GM23338 (cell line): ENCODE data around the gene AMBRA1. TPM values are rescaled to one million over a fixed set of nuclear protein-coding genes. Genes with fewer than 3 reads are reported as not detected.

Experiments used
- ATAC-seq: fragments of 200-7000 bp; cut with Tn5 transposase; 3 replicates; pipeline ENCODE4 v1.9.1; 2020
- DNase-seq: peaks from one replicate; pipeline ENCODE4 v3.0.0-alpha.2; 2015; ENCODE audit warnings: low spot score
- H2AFZ ChIP-seq: fragments of 200-600 bp; sonication (generic); 2 replicates; pipeline ENCODE4 v1.8.0; 2016; ENCODE audit warnings: antibody characterized with exemption, mild to moderate bottlenecking, moderate library complexity
- H3F3A ChIP-seq: fragments of 200-600 bp; sonication (generic); replicated peaks from 2 replicates; pipeline ENCODE4 v1.8.0; 2017; ENCODE audit warnings: antibody characterized with exemption, mixed run types, low read depth
- H3K27ac ChIP-seq: fragments of 200-600 bp; sonication (generic); 2 replicates; pipeline ENCODE4 v1.6.1; 2016; ENCODE audit warnings: low read depth
- H3K27me3 ChIP-seq: fragments of 200-600 bp; sonication (generic); 2 replicates; pipeline ENCODE4 v1.8.0; 2016; ENCODE audit warnings: mild to moderate bottlenecking, mixed run types, moderate library complexity; ENCODE audit not compliant: insufficient read depth
- H3K36me3 ChIP-seq: fragments of 200-600 bp; sonication (generic); 2 replicates; pipeline ENCODE4 v1.8.0; 2016; ENCODE audit warnings: mild to moderate bottlenecking; ENCODE audit not compliant: insufficient read depth
- H3K4me1 ChIP-seq: fragments of 200-600 bp; sonication (generic); 2 replicates; pipeline ENCODE4 v1.8.0; 2016; ENCODE audit warnings: mild to moderate bottlenecking, moderate library complexity; ENCODE audit not compliant: insufficient read depth
- H3K4me2 ChIP-seq: fragments of 200-600 bp; sonication (generic); 2 replicates; pipeline ENCODE4 v1.7.1; 2017; ENCODE audit warnings: mixed run types
- H3K4me3 ChIP-seq: fragments of 200-600 bp; sonication (generic); 2 replicates; pipeline ENCODE4 v1.6.1; 2016; ENCODE audit warnings: mixed run types
- H3K79me2 ChIP-seq: fragments of 200-600 bp; sonication (generic); replicated peaks from 2 replicates; pipeline ENCODE4 v1.8.0; 2017; ENCODE audit warnings: mild to moderate bottlenecking; ENCODE audit not compliant: insufficient read depth
- H3K9me2 ChIP-seq: fragments of 200-600 bp; sonication (generic); 2 replicates; pipeline ENCODE4 v1.8.0; 2017; ENCODE audit not compliant: insufficient read depth
- H4K20me1 ChIP-seq: fragments of 200-600 bp; sonication (generic); replicated peaks from 2 replicates; pipeline ENCODE4 v1.8.0; 2017; ENCODE audit warnings: mild to moderate bottlenecking; ENCODE audit not compliant: insufficient read depth
- H3K27ac Mint-ChIP-seq: 2 replicates; pipeline ENCODE4 v1.8.0; 2020; ENCODE audit warnings: inconsistent platforms, mild to moderate bottlenecking, moderate library complexity, mixed read lengths
- H3K27me3 Mint-ChIP-seq: 3 replicates; pipeline ENCODE4 v1.8.0; 2022; ENCODE audit warnings: low read depth, mild to moderate bottlenecking, moderate library complexity, mixed read lengths, inconsistent platforms; ENCODE audit not compliant: insufficient read depth, poor library complexity
- H3K36me3 Mint-ChIP-seq: 3 replicates; pipeline ENCODE4 v1.8.0; 2021; ENCODE audit warnings: low read depth, mild to moderate bottlenecking, inconsistent platforms, moderate library complexity, mixed read lengths
- H3K4me1 Mint-ChIP-seq: 3 replicates; pipeline ENCODE4 v1.8.0; 2020; ENCODE audit warnings: mild to moderate bottlenecking, inconsistent platforms, mixed read lengths
- H3K4me3 Mint-ChIP-seq: 3 replicates; pipeline ENCODE4 v1.8.0; 2021; ENCODE audit warnings: moderate library complexity, mild to moderate bottlenecking, inconsistent platforms, mixed read lengths
- H3K9me3 Mint-ChIP-seq: 3 replicates; pipeline ENCODE4 v1.8.0; 2020; ENCODE audit warnings: moderate library complexity, mild to moderate bottlenecking, inconsistent platforms, mixed read lengths
- CREB1 ChIP-seq: fragments of 250-450 bp; sonication (Bioruptor Pico); IDR thresholded peaks from 2 replicates; pipeline ENCODE4 v1.5.0; 2020; ENCODE audit warnings: low read depth, mild to moderate bottlenecking, moderate library complexity
- CTCF ChIP-seq, 2 experiments: fragments of 200-600 bp in 1 of 2; sonication (generic) in 1 of 2; conservative IDR thresholded peaks; 2 replicates each; pipeline versions ENCODE4 v1.5.1 to v1.6.1; 2016 to 2017; ENCODE audit warnings: antibody characterized with exemption in 2 of 2, low read depth in 2 of 2, mild to moderate bottlenecking in 2 of 2, moderate library complexity in 1 of 2
- ETS1 ChIP-seq: IDR thresholded peaks from 2 replicates; pipeline ENCODE4 v1.6.1; 2016; ENCODE audit warnings: antibody characterized with exemption
- EZH2 ChIP-seq: fragments of 200-600 bp; sonication (generic); IDR thresholded peaks from one replicate; pipeline ENCODE4 v1.8.0; 2017; ENCODE audit warnings: antibody characterized with exemption, mild to moderate bottlenecking, low read depth; ENCODE audit not compliant: unreplicated experiment
- EZH2phosphoT487 ChIP-seq: fragments of 200-600 bp; sonication (generic); IDR thresholded peaks from one replicate; pipeline ENCODE4 v1.8.1; 2018; ENCODE audit warnings: antibody characterized with exemption; ENCODE audit not compliant: unreplicated experiment
- JUNB ChIP-seq: IDR thresholded peaks from one replicate; pipeline ENCODE4 v1.6.1; 2016; ENCODE audit warnings: antibody characterized with exemption; ENCODE audit not compliant: unreplicated experiment
- NANOG ChIP-seq: IDR thresholded peaks from 2 replicates; pipeline ENCODE4 v1.6.1; 2016; ENCODE audit warnings: antibody characterized with exemption, borderline replicate concordance
- POLR2AphosphoS5 ChIP-seq: IDR thresholded peaks from 2 replicates; pipeline ENCODE4 v1.6.1; 2016; ENCODE audit warnings: antibody characterized with exemption, low read depth
- REST ChIP-seq: IDR thresholded peaks from one replicate; pipeline ENCODE4 v1.6.1; 2018; ENCODE audit warnings: antibody characterized with exemption; ENCODE audit not compliant: unreplicated experiment
- STAT1 ChIP-seq: IDR thresholded peaks from one replicate; pipeline ENCODE4 v1.6.1; 2016; ENCODE audit warnings: antibody characterized with exemption; ENCODE audit not compliant: unreplicated experiment
- ZNF114 ChIP-seq: fragments of 250-450 bp; sonication (Bioruptor Pico); IDR thresholded peaks from 2 replicates; pipeline ENCODE4 v1.5.0; 2020; ENCODE audit warnings: mild to moderate bottlenecking, moderate library complexity
- ZNF331 ChIP-seq: fragments of 250-450 bp; sonication (Bioruptor Pico); IDR thresholded peaks from 2 replicates; pipeline ENCODE4 v1.5.0; 2020; ENCODE audit warnings: low read depth, mild to moderate bottlenecking, moderate library complexity
- polyA plus RNA-seq: library from polyadenylated mRNA; unstranded; fragments of >200 nt; fragmentation: Nextera tagmentation; extraction: Ambion mirVana; gene quantifications from 2 replicates; pipeline ENCODE4 v1.2.1, GENCODE V29; 2016
- total RNA-seq: library from RNA; depleted of rRNA; stranded (reverse); fragments of >200 nt; shearing (Covaris generic); gene quantifications from 2 replicates; pipeline ENCODE4 v1.2.3, GENCODE V29; 2014

The AMBRA1 gene
- total and polyA plus RNA-seq, 2 experiments from 2014 or later = 8.3 to 34.8 TPM

- Histone ChIP-seq H3K36me3 (no peaks in the 10 kb centered on the region), H3K4me3 (no peak overlapping the region), H3K4me1 (peaks cover 19% of the 10 kb centered on the region), H4K20me1 (0 out of 2 replicates have a peak, but pooled peaks cover 7% of the 10 kb centered on the region), H2AFZ (no peak overlapping the region), H3K4me2 (no peak overlapping the region), H3K27me3 (no peaks in the 10 kb centered on the region), H3F3A (no peaks in the 10 kb centered on the region), H3K27ac (no peak overlapping the region), H3K79me2 (peaks cover 15% of the 10 kb centered on the region; the same call in 1 of the 2 replicates), H3K9me2 (no peaks in the 10 kb centered on the region)
- Mint-ChIP-seq H3K9me3 (no peaks in the 10 kb centered on the region), H3K27ac (peak overlapping the region; percentile 8; the same call in 1 of the 2 replicates), H3K36me3 (no peaks in the 10 kb centered on the region; the same call in 2 of the 3 replicates), H3K4me1 (peaks cover 47% of the 10 kb centered on the region), H3K27me3 (peaks cover 5% of the 10 kb centered on the region), H3K4me3 (no peak overlapping the region)
- TF ChIP-seq EZH2 (no peak), ZNF331 (CRISPR knock-in tag) (no peak), NANOG (no peak), ETS1 (no peak), CTCF (conservative IDR thresholded peaks at IDR 0.05; ENCODE audit: low read depth in 2 of 2) (no peak), POLR2AphosphoS5 (no peak), REST (no peak), ZNF114 (CRISPR knock-in tag) (no peak), EZH2phosphoT487 (no peak), JUNB (no peak), STAT1 (no peak), CREB1 (no peak)
- ATAC-seq (no peak), DNase-seq (no peak)
Measured at GRCh38 chr11:46450846-46451477, 142.9 kb downstream of the AMBRA1 start.
